ENCODE measurements around the gene TBC1D5. TPM values are rescaled to one million over a fixed set of nuclear protein-coding genes. Genes with fewer than 3 reads are reported as not detected.
"Not testable (repeated sequence)": the region's sequence is repeated elsewhere in the genome, so short reads cannot be mapped to it uniquely, and the experiment has no call there.

Gene TBC1D5
- total RNA-seq, 1 experiment from 2014 or later, result 88.0 TPM

DNA sequence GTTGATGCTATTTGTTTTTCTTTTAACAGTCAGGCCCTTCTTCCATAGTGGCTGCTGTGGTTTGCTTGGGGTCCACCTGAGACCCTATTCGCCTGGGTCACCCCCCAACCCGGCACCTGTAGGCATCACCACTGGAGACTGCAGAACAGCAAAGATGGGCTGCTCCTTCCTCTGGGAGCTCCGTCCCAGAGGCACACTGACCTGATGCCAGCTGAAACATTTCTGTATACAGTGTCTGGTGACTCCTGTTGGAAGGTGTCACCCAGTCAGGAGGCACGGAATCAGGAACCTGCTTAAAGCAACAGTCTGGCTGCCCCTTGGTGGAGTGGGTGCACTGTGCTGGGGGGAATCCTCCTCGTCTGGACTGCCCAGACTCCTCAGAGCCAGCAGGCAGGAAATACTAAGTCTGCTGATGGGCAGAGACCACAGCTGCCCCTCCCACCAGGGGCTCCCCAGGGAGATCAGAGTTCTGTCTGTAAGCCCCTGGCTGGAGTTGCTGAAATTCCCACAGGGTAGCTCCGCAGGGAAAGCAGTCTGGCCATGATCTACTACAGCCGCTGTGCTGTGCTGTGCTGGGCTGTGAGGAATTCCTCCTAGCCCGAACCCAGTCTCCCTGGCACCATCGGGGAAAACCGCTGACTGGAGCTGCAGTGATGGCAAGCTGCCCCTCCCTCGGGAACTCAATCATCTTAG, 248.2 kb downstream of the TBC1D5 start:
- no peak for DNase-seq (ENCODE audit: low read depth, low spot score)
- in situ Hi-C loops (cut with HindIII; ENCODE audit: low pct_unique_long_range_greater_than_20kb, low sequenced_read_pairs), result no loop called here

DNA sequence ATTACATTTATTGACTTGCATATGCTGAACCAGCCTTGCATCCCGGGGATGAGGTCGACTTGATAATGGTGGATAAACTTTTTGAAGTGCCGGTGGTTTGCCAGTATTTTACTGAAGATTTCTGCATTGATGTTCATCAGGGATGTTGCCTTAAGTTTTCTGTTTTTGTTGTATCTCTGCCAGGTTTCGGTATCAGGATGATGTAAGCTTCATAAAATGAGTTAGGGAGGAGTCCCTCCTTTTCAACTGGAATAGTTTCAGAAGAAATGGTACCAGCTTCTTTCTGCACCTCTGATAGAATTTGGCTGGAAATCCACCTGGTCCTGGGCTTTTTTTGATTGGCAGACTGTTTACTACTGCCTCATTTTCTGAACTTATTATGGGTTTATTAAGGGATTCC, 250.8 kb downstream of the TBC1D5 start:
- DNase-seq (ENCODE audit: low read depth, low spot score), result no peak
- in situ Hi-C loops (cut with HindIII; ENCODE audit: low pct_unique_long_range_greater_than_20kb, low sequenced_read_pairs), result no loop called here

DNA sequence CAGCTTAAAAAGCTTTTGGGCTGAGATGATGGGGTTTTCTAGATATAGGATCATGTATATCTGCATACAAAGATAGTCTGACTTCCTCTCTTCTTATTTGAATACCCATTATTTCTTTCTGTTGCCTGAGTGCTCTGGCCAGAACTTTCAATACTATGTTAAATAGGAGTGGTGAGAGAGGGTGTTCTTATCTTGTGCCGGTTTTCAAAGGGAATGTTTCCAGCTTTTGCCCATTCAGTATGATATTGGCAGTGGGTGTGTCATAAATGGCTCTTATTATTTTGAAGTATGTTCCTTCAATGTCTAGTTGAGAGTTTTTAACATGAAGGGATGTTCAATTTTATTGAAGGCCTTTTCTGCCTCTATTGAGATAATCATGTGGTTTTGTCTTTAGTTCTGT, 251.2 kb downstream of the TBC1D5 start:
- in situ Hi-C loops (cut with HindIII; ENCODE audit: low pct_unique_long_range_greater_than_20kb, low sequenced_read_pairs); DNase-seq (ENCODE audit: low read depth, low spot score): not testable (repeated sequence)

DNA sequence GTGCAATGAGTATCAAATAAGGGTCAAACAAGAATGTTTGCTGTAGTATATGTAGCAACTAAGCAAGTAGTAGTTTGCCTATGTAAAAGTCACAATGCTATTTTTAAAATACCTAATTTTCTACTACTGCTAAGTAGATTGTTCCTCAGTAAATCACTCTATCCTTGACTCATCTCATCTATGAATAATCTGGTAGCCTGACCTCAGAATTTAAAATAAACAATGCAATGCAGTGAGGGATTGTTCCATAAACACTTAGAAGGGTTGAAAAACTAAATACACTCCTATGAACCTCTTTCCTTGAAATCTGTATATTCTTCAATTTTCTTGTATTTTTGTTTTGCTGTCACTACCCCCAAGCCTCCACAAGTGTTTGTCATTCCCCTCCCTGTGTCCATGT, 253.3 kb downstream of the TBC1D5 start:
- in situ Hi-C loops (cut with HindIII; ENCODE audit: low pct_unique_long_range_greater_than_20kb, low sequenced_read_pairs), result no loop called here
- no peak for DNase-seq (ENCODE audit: low read depth, low spot score)

DNA sequence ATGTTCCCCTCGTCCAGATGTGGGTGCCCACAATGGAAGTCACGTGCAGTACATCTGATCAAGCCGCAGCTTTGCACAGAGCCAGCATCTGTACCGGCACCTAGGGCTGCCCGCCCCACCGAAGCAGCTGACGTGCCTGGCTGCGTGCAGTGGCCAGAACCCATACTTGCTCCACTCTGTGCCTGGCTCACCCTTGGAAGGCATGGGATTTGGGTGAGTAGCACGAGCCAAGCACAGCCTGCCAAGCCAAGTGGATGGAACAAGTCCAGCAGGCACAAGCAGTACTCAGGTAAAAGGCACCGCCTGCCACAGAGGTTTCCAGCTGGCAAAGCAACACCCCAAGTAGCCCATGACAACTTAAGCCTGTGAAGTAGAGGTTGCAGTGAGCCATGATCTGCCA, 261.3 kb downstream of the TBC1D5 start:
- no peak for DNase-seq (ENCODE audit: low read depth, low spot score)
- in situ Hi-C loops (cut with HindIII; ENCODE audit: low pct_unique_long_range_greater_than_20kb, low sequenced_read_pairs), result no loop called here

DNA sequence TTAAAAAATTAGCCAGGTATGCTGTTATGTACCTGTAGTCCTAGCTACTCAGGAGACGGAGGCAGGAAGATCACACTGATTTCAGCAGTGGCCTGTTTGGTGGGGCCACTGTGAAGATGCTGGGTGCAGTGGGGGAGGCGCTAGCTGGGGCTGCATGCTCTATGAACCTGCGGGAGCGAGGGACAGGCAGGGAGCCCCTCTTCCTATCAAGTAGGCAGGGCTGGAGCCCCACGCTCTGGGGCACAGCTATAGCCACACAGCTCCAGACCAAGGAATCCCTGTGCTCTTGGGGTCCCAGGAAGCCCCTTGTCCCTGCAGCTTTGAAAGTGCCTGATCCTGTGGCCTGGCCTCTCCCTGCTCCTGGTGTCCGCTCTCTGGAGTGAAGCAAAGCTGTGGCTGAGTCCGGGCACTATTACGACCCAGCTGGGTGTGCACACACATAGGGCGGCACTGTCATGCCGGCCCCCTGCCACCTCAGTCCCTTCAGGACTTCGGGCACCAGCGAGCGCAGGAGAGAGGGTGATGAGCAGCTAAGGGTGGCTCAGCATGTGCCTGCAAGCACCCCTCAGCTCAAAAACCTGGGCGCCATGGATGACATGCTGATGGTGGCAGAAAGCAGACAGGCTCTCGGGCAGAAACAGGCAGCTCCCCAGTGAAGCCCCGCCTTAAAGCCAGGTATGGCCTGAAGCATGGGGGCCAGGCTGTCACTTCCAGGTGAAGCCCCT, 262.6 kb downstream of the TBC1D5 start:
- no peak for DNase-seq (ENCODE audit: low read depth, low spot score)

DNA sequence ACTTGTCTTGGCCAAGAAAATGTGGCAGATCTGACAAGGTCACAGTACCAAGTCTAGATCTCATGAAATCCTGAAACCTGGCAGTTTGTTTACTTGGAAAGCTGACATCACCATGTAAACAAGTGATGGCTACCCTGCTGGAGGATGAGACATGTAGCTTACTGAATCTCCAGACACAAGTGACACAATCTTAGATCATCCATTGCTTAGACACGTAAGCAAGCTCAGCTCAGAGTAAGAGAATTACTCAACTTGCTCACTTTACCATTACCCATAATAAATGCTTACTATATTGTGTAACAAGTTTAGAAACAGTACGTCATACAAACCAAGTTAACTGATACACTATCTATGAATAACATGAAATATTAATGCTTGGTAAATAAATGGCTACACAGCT, 263.8 kb downstream of the TBC1D5 start:
- in situ Hi-C loops (cut with HindIII; ENCODE audit: low pct_unique_long_range_greater_than_20kb, low sequenced_read_pairs), result no loop called here
- DNase-seq (ENCODE audit: low read depth, low spot score), result no peak

More for the DNA sequence above, 262.6 kb downstream of the TBC1D5 start:
- in situ Hi-C loops (cut with HindIII; ENCODE audit: low pct_unique_long_range_greater_than_20kb, low sequenced_read_pairs), result no loop called here

DNA sequence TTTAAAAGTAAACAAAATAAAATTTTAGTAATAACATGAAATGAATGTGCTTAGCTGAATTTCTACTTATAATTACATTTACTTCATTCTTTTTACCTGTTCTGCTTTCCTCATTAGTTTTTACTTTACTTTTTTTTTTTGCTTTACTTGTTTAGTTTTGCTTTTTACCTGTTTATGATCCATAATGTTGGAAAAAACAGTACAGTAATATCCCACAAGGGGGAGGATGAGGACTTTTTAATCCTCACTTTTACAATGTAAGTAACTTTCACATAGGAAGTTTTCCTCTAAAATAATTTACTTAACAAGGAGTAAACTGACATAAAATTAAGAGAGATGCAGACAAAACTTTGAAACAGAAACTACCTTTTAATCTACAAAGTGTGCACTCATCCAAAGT, 268.7 kb downstream of the TBC1D5 start:
- in situ Hi-C loops (cut with HindIII; ENCODE audit: low pct_unique_long_range_greater_than_20kb, low sequenced_read_pairs), result no loop called here
- peak; percentile 25 for DNase-seq (ENCODE audit: low read depth, low spot score)

DNA sequence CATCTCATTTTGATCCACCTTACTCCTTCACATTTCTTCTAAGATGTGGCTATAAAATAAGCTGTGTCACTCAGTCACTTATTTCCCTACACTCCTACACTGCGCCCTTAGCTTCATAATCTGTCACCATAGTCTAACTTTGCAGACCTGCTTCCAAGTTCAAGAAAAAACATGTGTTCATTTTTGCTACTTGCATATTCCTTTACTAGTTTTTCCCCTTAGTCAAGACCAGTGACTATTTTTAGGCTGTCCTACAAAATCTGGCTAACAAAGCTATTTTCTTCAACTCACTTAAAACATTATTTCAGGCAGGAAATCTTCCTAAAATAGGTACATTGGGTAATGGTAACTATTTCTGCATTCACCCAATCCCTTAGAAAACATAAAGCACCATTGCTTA, 272.5 kb downstream of the TBC1D5 start:
- DNase-seq (ENCODE audit: low read depth, low spot score), result no peak
- in situ Hi-C loops (cut with HindIII; ENCODE audit: low pct_unique_long_range_greater_than_20kb, low sequenced_read_pairs), result no loop called here

DNA sequence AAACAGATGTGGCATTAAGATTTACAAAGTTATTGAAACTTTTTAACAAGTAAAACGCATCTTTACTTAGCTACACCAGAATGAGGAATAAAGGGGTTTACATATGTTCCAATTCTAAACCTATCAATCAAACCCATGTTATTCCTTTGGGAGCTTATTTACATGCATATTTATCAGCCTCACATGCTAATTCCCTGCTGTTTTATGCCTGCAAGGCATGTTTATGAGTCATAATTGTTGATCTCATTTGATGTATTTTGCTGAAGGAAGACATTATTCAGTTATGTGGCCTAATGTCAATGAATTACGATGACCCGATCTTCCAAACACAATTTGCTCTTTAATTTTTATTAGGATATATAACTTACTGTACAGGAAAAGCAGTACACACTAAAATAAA, 272.9 kb downstream of the TBC1D5 start:
- in situ Hi-C loops (cut with HindIII; ENCODE audit: low pct_unique_long_range_greater_than_20kb, low sequenced_read_pairs), result no loop called here
- peak; percentile 52 for DNase-seq (ENCODE audit: low read depth, low spot score)

DNA sequence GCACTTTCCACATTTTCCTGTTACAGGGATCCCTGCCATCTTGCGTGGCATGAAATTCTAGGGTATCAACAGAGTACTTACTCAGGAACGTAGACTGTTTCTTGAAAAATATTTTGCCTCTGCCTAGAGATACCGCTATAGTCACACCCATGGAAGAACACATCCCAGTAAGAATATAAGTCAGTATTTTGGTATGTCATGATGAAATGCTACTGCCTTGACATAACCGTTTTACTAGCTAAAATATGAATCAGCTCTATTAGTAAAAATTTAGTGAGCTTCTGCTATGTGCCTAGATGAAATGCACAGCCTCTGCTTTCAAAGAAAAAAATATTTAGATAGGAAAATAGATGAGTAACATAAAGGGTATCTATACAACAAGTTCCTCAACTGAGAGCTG, 276.4 kb downstream of the TBC1D5 start:
- in situ Hi-C loops (cut with HindIII; ENCODE audit: low pct_unique_long_range_greater_than_20kb, low sequenced_read_pairs), result no loop called here
- DNase-seq (ENCODE audit: low read depth, low spot score), result no peak

DNA sequence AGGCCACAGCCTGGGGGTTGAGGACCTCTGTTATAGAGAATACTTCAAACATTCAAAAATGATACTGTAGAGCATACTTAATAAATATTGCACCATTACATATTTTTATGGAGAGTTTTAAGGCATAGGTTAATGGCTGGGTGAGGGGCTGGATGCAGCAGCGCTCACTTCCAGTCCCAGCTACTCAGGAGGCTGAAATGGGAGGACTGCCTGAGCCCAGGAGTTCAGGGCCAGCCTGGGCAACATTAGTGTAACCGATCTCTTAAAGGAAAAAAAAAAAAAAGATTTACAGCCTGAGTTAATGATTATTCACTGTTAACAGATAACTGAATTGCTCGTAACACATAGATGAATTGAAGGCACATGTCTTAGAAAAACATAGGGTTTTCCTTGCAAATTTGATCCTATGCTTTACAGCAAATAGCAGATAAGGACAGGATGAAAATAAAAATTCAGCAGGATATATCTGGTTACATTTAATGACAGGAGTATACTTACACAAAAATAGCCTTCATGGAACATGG, 282.9 kb downstream of the TBC1D5 start:
- in situ Hi-C loops (cut with HindIII; ENCODE audit: low pct_unique_long_range_greater_than_20kb, low sequenced_read_pairs), result no loop called here
- DNase-seq (ENCODE audit: low read depth, low spot score), result no peak

DNA sequence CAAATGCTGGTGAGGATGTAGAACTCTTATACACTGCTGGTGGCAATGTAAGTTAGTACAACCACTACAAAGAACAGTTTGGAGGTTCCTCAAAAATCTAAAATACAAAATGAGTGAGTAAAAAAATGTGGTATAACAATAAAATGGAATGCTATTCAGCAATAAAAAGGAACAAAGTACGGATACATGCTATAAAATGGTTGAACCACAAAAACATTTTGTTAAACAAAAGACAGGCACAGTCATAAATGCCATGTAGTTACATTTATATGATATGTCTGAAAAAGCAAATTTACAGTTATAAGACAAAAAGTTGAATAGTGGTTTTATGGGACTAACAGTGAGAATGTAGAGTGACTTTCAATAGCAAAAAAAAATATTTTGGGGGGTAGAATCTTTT, 285.8 kb downstream of the TBC1D5 start:
- DNase-seq (ENCODE audit: low read depth, low spot score), result no peak
- in situ Hi-C loops (cut with HindIII; ENCODE audit: low pct_unique_long_range_greater_than_20kb, low sequenced_read_pairs), result no loop called here

DNA sequence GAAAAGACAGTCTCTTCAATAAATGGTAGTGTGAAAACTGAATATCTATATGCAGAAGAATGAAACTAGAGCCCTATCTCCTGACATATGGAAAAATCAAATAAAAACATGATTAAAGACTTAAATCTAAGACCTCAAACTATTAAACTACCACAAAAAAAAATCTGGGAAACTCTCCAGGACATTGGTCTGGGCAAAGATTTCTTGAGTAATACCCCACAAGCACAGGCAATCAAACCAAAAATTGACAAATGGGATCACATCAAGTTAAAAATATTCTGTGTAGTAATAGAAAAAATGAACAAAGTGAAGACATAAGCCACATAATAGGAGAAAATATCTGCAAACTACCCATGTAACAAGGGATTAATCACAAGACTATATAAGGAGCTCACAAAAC, 286.4 kb downstream of the TBC1D5 start:
- in situ Hi-C loops (cut with HindIII; ENCODE audit: low pct_unique_long_range_greater_than_20kb, low sequenced_read_pairs), result no loop called here
- no peak for DNase-seq (ENCODE audit: low read depth, low spot score)

DNA sequence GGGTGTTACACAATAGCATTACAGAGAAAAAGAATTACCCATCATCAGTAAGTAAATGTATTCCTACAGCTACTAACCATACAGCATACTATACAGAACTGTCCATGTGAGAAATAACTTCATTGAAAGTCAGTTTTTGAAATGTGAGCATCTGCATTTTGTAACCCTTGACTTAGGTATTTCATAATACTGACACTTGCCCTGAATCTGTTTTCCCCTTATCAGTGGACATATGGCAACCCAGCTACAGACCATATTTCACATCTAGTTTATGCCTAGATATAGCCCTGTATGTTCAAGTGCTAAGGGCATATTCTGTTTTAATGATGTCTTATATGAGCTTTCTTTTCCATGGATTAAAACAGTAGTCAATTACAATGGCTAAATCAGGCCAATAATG, 297.6 kb downstream of the TBC1D5 start:
- in situ Hi-C loops (cut with HindIII; ENCODE audit: low pct_unique_long_range_greater_than_20kb, low sequenced_read_pairs), result no loop called here
- DNase-seq (ENCODE audit: low read depth, low spot score), result no peak

DNA sequence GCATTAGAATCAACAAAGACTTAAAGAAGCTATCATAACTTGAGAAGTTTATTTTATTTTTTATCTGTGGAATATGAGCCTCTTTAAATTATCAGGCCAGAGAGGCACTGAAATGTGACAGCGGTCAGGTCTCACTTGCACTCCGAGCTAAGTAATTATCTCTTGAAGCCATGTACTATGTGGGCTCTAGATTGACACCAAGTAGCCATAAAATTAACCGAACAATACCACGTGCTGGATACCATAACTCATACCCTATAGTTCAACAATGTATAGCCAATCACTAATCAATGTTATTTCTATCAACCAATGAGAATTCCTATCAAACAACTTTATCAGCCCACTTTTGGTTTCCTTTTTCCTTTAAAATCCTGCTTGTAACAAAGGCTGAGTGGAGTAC, 299.3 kb downstream of the TBC1D5 start:
- in situ Hi-C loops (cut with HindIII; ENCODE audit: low pct_unique_long_range_greater_than_20kb, low sequenced_read_pairs), result no loop called here
- DNase-seq (ENCODE audit: low read depth, low spot score), result no peak

DNA sequence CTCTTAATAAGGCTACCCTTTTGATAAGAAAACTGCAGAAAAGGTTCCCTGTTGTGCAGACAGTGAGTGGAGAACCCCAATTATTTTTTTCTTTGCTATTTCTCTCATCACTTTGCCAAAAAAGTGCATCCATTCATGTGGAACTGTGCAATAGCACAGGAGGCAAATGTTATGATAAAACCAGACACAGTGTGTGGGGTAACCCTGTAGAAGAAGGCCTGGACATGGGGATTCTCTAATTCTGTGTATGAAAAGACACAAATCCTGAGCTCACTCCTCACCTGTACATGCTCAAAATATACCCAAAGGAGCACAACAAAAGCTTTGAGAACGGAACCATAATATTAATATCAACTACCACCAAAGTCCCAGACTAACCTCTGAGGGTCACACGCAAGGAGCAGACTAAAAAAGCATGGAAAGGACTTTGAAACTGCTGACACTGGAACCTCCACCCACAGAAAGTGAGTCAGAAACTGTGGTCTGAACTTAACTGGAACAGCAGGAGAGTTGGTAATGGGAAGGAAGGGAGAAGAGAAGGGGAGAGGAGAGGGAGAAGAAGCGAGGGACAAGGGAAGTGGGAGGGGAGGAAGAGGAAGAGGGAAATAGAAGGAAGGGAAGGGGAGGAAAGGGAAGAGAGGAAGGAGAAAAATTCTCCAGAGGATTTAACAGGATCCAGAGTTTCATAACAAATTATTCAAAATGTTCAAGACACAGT, 299.9 kb downstream of the TBC1D5 start:
- in situ Hi-C loops (cut with HindIII; ENCODE audit: low pct_unique_long_range_greater_than_20kb, low sequenced_read_pairs), result no loop called here
- DNase-seq (ENCODE audit: low read depth, low spot score), result no peak

DNA sequence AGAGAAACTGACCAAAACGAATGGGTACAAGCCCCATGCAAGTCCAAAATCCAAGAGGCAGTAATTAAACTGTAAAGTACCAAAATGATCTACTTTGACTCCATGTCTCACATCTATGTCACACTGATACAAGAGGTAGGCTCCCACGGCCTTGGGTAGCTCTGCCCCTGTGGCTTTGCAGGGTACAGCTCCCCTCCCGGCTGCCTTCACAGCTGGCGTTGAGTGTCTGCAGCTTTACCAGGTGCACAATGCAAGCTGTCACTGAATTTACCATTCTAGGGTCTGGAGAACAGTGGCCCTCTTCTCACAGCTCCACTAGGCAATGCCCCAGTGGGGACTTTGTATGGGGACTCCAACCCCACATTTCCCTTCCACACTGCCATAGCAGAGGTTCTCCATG, 308.6 kb downstream of the TBC1D5 start:
- in situ Hi-C loops (cut with HindIII; ENCODE audit: low pct_unique_long_range_greater_than_20kb, low sequenced_read_pairs), result no loop called here
- no peak for DNase-seq (ENCODE audit: low read depth, low spot score)

DNA sequence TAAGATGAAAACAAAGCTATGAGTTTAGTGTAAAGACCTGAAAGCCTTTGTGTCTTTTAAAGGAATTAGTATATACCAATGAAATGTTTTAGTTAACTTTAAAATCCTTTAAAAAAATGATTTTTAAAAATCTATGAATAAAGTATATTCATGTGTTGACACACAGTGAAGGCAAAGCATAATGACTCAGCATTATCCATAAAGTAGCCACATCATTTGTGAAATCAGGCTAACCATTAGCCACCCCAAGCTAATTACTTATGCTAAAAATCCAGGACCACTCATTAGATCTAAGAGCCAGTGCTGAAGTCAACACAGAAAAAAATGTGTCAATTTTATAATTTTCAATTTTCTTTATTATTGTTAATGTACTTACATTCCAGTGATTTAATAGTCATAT, 310.2 kb downstream of the TBC1D5 start:
- in situ Hi-C loops (cut with HindIII; ENCODE audit: low pct_unique_long_range_greater_than_20kb, low sequenced_read_pairs), result no loop called here
- DNase-seq (ENCODE audit: low read depth, low spot score), result no peak
